RCC 7860 (cell line): Measurements from ENCODE around the gene KNCN.
A peak's percentile ranks its signal among the peaks of the same experiment; 100 is the strongest.

Source experiments
- DNase-seq: peaks from one replicate; pipeline ENCODE4 v3.0.0-alpha.2; 2015; ENCODE audit warnings: low spot score
- FAIRE-seq: peaks from 2 replicates; lab custom pipeline; 2012; peaks lifted over from hg19 to GRCh38; lab: Jason Lieb, UNC

KNCN gene

GRCh38 chr1:46546210-46546609 lies 5.2 kb downstream of the KNCN start:
- FAIRE-seq (no peak), DNase-seq (no peak)

GRCh38 chr1:46545784-46546183 lies 5.7 kb downstream of the KNCN start:
- FAIRE-seq (no peak), DNase-seq (no peak)

GRCh38 chr1:46544561-46545240 lies 6.7 kb downstream of the KNCN start:
- FAIRE-seq (no peak), DNase-seq (no peak)

- no peak for FAIRE-seq
- DNase-seq, result no peak
These were observed 7.5 kb downstream of the KNCN start for GRCh38 chr1:46543761-46544560.

DNA sequence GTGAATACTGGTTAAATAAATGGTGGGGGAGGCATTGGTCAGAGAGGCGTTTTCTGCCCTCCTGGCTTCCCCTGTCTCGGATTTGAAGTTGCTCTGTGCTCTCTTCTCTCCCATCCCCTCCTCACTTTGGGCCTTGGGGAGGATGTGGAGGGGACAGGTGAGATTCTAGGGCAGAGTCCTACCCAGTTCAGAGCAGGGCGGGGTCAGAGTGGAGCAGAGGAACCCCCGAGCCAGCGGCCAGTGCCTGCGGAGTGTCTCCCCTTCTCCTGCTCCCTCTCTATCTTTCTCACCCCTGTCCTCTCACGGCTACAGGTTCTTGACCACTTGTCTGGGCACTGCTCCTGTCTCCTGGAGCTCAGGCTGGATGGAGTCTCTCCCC lies 8.1 kb downstream of the KNCN start:
- DNase-seq (no peak), FAIRE-seq (no peak)

DNA sequence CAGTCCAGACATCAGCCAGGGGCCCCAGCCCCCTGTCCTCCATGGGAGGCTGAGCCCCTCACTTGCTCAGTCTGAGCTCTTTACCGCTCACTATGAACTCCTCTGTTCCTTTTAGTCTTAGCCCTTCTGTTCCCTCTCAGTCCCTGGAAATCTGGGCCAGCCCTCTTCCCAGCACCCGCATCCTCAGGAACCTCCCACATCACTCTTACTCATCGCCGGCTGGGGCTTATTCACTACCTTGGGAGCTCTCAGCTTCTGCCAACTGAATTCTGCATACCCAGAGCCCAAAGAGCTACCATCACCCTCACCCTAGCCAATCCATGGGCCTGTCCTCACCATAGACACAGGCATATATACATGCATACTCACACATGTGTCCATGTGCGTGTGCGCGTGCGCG lies 11.5 kb downstream of the KNCN start:
- no peak for FAIRE-seq
- peak; percentile 31 for DNase-seq

- FAIRE-seq (no peak), DNase-seq (no peak)
These were observed 13.3 kb downstream of the KNCN start for GRCh38 chr1:46538147-46538546.

GRCh38 chr1:46537651-46538050 lies 13.8 kb downstream of the KNCN start:
- FAIRE-seq (no peak), DNase-seq (no peak)

DNA sequence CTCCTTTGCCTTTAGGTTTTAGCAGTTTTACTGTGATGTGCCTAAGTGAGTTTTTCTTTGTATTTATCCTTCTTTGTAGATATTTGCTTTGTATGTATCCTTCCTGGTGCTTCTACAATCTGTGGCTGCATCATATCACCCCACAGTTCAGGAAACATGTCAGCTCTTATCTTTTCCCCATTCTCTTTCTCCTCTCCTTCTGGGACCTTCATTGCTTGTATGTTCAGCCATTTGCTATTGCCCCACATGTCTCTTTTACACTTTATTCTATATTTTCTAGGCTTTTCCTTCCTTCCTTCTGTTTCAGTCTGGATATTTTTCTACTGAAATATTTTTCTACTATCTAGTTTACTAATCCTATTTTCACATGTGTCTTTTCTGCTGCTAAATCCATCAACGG lies 14.9 kb downstream of the KNCN start:
- FAIRE-seq (no peak), DNase-seq (no peak)

DNA sequence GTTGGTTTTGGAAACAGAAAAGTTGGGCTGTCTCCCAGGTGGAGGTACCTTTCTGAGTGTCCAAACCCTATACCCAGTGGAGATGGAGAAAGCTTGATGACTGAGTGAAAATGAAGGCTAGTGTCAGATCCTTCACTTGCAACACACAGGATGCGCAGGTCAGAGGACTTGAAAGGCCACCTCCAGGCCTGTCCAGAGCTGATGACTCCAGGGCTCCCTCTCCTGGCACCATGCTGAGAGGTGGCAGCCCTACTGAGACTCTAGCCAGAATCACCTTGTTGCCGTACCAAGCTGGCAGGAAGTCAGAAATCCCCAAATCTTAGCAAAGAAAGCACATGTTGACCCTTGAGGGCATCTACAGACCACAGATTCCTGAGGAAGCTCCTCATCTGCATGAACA lies 16.4 kb downstream of the KNCN start:
- FAIRE-seq (no peak), DNase-seq (peak; percentile 23)

GRCh38 chr1:46533179-46533864 lies 18.1 kb downstream of the KNCN start:
- DNase-seq (no peak), FAIRE-seq (no peak)

- DNase-seq (no peak), FAIRE-seq (no peak)
These were observed 18.8 kb downstream of the KNCN start for GRCh38 chr1:46532498-46533178.

DNA sequence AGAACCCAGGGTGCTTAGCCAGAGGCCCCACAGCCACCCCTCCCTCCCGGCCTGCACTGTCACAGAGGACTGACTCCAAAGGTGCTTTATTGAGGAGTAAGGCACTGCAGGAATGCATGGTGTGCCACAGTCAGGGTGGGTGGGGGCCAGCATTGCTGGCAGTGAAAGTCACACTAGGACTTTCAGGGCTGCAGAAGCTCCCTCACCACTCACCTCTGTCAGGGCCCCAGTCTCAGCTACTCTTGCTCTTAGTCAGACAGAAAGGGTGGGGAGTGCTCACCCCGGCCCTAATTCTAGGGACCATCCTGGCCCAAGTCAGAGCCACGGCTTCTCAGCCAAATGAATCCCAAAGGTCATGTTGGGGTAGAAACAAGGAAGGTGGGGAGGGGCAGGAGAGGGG lies 19.4 kb downstream of the KNCN start:
- FAIRE-seq (no peak), DNase-seq (no peak)

GRCh38 chr1:46530791-46531409 lies 20.5 kb downstream of the KNCN start:
- no peak for DNase-seq
- no peak for FAIRE-seq

DNA sequence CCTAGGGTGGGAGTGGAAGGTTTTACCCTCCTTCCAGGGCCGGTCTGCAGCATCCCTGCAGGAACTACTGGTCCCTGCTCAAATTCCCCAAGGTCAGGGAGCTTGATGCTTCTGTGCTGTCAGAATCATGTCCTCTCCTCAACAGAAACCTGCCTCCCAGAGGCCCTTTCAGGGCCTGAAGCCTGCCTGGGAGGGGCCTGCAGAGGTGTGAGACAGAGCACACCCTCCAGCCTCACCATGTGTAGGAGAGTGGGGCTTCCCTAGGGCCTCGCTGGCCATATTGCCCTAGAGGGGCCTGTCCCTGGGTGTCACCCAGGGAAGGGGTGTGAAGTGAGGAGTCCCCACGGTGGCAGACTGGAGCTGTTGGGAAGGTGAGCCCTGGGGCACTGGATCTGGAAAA lies 21.1 kb downstream of the KNCN start:
- FAIRE-seq, result no peak
- DNase-seq, result no peak

DNA sequence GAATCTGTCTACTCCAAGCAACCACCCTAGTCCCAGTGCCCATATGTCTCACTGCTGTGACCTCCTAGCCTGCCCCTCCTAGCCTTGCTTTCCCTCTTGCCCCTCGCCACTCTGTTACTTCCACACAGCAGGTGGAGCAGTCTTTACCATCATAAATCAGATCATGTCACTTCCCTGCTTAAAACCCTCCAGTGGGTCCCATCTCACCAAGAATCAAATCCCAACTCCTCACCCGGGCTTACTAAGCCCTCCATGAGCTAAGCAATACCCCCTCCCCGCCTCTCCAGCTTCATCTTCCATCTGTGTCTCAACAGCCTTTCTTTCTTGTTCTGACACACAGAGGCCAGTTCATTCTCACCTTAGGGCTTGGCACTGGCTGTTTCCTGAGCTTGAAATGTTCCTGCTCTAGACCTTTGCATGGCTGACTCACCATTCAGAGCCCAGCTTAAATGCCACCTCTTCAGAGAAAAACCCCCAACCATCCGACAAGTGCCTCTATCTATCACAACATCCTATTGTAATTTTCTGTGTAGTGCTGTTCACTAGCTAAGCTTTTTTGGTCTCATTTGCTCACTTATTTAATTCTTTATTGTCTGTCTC lies 22.3 kb downstream of the KNCN start:
- no peak for FAIRE-seq
- no peak for DNase-seq

DNA sequence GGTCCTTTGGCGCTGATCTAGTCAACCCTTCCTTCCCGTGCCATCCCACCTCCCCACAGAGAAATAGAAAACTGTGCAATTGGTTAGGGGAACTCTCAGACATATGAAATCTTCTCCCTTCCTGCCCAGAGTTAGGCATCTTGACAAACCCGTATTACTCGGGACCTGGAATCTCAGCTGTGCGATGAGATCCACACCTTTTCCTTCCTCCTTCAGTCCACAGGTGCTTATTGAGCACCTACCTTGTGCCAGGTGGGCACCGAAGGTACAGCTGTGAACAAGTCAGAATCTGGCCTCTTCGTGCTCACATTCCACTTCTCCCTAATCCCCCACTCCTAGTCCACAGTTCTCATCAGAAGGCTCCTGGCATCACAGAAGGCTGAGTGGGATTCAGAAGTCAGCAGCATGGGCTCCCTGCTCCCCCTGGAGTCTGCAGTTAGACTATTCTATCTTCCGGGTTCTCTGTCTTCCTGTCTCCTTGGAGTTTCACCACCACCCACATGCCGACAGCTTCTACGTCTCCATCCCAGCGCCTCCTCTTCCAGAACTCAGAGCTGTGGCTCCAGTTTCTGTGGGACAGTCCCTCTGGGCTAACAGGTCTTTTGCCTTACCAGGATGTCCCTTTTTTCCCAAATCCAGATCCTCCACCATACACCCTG lies 23.0 kb downstream of the KNCN start:
- DNase-seq (no peak), FAIRE-seq (no peak)

GRCh38 chr1:46527474-46528296 lies 23.8 kb downstream of the KNCN start:
- FAIRE-seq, result no peak
- peak; percentile 57 for DNase-seq

GRCh38 chr1:46526691-46527291 lies 24.7 kb downstream of the KNCN start:
- no peak for FAIRE-seq
- no peak for DNase-seq
